GM23248 (cell line): ENCODE data around the gene GPR68. TPM values are rescaled to one million over a fixed set of nuclear protein-coding genes. Genes with fewer than 3 reads are reported as not detected.

Experiments used
- DNase-seq: peaks from one replicate; pipeline ENCODE4 v3.0.0-alpha.2; 2015
- H2AFZ ChIP-seq: fragments of 200-600 bp; sonication (generic); 2 replicates; pipeline ENCODE4 v1.6.1; 2016; ENCODE audit warnings: antibody characterized with exemption
- H3F3A ChIP-seq: fragments of 200-600 bp; sonication (generic); 2 replicates; pipeline ENCODE4 v1.6.1; 2016; ENCODE audit warnings: mild to moderate bottlenecking, antibody characterized with exemption, mixed run types; ENCODE audit not compliant: insufficient read depth
- H3K27ac ChIP-seq: fragments of 200-600 bp; sonication (generic); 2 replicates; pipeline ENCODE4 v1.5.1; 2016; ENCODE audit warnings: mild to moderate bottlenecking
- H3K27me3 ChIP-seq: fragments of 200-600 bp; sonication (generic); replicated peaks from 2 replicates; pipeline ENCODE4 v1.6.1; 2016; ENCODE audit warnings: mild to moderate bottlenecking; ENCODE audit not compliant: insufficient read depth
- H3K36me3 ChIP-seq: fragments of 200-600 bp; sonication (generic); 2 replicates; pipeline ENCODE4 v1.6.1; 2016; ENCODE audit warnings: low read depth, mild to moderate bottlenecking
- H3K4me1 ChIP-seq: fragments of 200-600 bp; sonication (generic); 2 replicates; pipeline ENCODE4 v1.6.1; 2016; ENCODE audit warnings: mild to moderate bottlenecking; ENCODE audit not compliant: insufficient read depth
- H3K4me2 ChIP-seq: fragments of 200-600 bp; sonication (generic); one replicate; pipeline ENCODE4 v1.6.1; 2016; ENCODE audit warnings: mild to moderate bottlenecking; ENCODE audit not compliant: unreplicated experiment
- H3K4me3 ChIP-seq: fragments of 200-600 bp; sonication (generic); 2 replicates; pipeline ENCODE4 v1.5.1; 2016; ENCODE audit warnings: mild to moderate bottlenecking
- H3K79me2 ChIP-seq: fragments of 200-600 bp; sonication (generic); 2 replicates; pipeline ENCODE4 v1.6.1; 2016; ENCODE audit warnings: mild to moderate bottlenecking; ENCODE audit not compliant: insufficient read depth
- H3K9ac ChIP-seq: fragments of 200-600 bp; sonication (generic); 2 replicates; pipeline ENCODE4 v1.6.1; 2016; ENCODE audit warnings: mild to moderate bottlenecking
- H3K9me2 ChIP-seq: fragments of 200-600 bp; sonication (generic); 2 replicates; pipeline ENCODE4 v1.6.1; 2016; ENCODE audit warnings: mixed run types, mild to moderate bottlenecking, moderate library complexity; ENCODE audit not compliant: insufficient read depth
- H3K9me3 ChIP-seq: fragments of 200-600 bp; sonication (generic); one replicate; pipeline ENCODE4 v1.6.1; 2017; ENCODE audit warnings: low read depth
- H4K20me1 ChIP-seq: fragments of 200-600 bp; sonication (generic); 2 replicates; pipeline ENCODE4 v1.6.0; 2016; ENCODE audit not compliant: insufficient read depth
- EZH2 ChIP-seq: fragments of 200-600 bp; sonication (generic); IDR thresholded peaks from 2 replicates; pipeline ENCODE4 v1.6.1; 2018; ENCODE audit warnings: antibody characterized with exemption, mild to moderate bottlenecking; ENCODE audit not compliant: insufficient read depth, poor library complexity, severe bottlenecking
- EZH2phosphoT487 ChIP-seq: fragments of 200-600 bp; sonication (generic); IDR thresholded peaks from 2 replicates; pipeline ENCODE4 v1.6.1; 2018; ENCODE audit warnings: antibody characterized with exemption, moderate library complexity, mild to moderate bottlenecking, low read depth; ENCODE audit not compliant: insufficient read depth
- WGBS, 2 experiments: methylation state at CpG; one replicate each; pipeline ENCODE4 v1.1.6; 2015 to 2017; ENCODE audit warnings: low lambda C conversion rate in 2 of 2, low coverage in 1 of 2; ENCODE audit errors: missing lambda C conversion rate in 2 of 2; 5-methylcytosine and 5-hydroxymethylcytosine counted together
- in situ Hi-C: fragments of 300-500 bp; cut with MboI; formaldehyde crosslinking; loops from 2 replicates; pipeline ENCODE4 v1.15.0; 2020
- polyA plus RNA-seq: library from polyadenylated mRNA; unstranded; fragments of >200 nt; fragmentation: Nextera tagmentation; extraction: Ambion mirVana; gene quantifications from 2 replicates; pipeline ENCODE4 v1.2.1, GENCODE V29; 2016
- total RNA-seq: library from RNA; depleted of rRNA; stranded (reverse); fragments of >200 nt; shearing (Covaris generic); gene quantifications from 2 replicates; pipeline ENCODE4 v1.2.3, GENCODE V29; 2014

Gene GPR68
- total and polyA plus RNA-seq, 2 experiments from 2014 or later, result 5.1 to 8.6 TPM

GRCh38 chr14:91265404-91265803 lies 20.9 kb upstream of the GPR68 start:
- H3F3A ChIP-seq, result no peaks in the 10 kb centered on the region
- no peaks in the 10 kb centered on the region for H3K9me2 ChIP-seq
- H3K9ac ChIP-seq, result no peak overlapping the region
- no peak overlapping the region for H3K4me2 ChIP-seq
- H3K4me3 ChIP-seq, result no peak overlapping the region
- H3K9me3 ChIP-seq, result no peaks in the 10 kb centered on the region
- no peak for DNase-seq
- H2AFZ ChIP-seq, result no peak overlapping the region
- TF ChIP-seq EZH2 (no peak), EZH2phosphoT487 (no peak)
- WGBS, 2 experiments, result 95 to 96% methylated on average over 7 of the region's 7 CpGs
- H3K36me3 ChIP-seq, result no peaks in the 10 kb centered on the region
- in situ Hi-C loops, result no loop called here
- H3K27ac ChIP-seq, result no peak overlapping the region
- peaks cover 8% of the 10 kb centered on the region; the same call in 1 of the 2 replicates for H3K4me1 ChIP-seq
- no peaks in the 10 kb centered on the region for H4K20me1 ChIP-seq
- no peaks in the 10 kb centered on the region for H3K79me2 ChIP-seq
- no peaks in the 10 kb centered on the region for H3K27me3 ChIP-seq

GRCh38 chr14:91264151-91265150 lies 19.9 kb upstream of the GPR68 start:
- peak overlapping the region; percentile 63 for H3K9ac ChIP-seq
- H3K9me3 ChIP-seq, result no peaks in the 10 kb centered on the region
- no peaks in the 10 kb centered on the region for H3K79me2 ChIP-seq
- 25 to 31% methylated on average over 42 to 49 of the region's 69 CpGs for WGBS, 2 experiments
- H3K27ac ChIP-seq, result no peak overlapping the region
- H3K9me2 ChIP-seq, result no peaks in the 10 kb centered on the region
- peak overlapping the region; percentile 53 for H3K4me2 ChIP-seq
- no peaks in the 10 kb centered on the region for H3K27me3 ChIP-seq
- peak; percentile 59 for DNase-seq
- no peaks in the 10 kb centered on the region for H4K20me1 ChIP-seq
- TF ChIP-seq EZH2 (no peak), EZH2phosphoT487 (no peak)
- H2AFZ ChIP-seq, result peak overlapping the region; percentile 79
- in situ Hi-C loops, result no loop called here
- H3K4me3 ChIP-seq, result peak overlapping the region; percentile 70
- peaks cover 4% of the 10 kb centered on the region; the same call in 1 of the 2 replicates for H3K4me1 ChIP-seq
- H3F3A ChIP-seq, result no peaks in the 10 kb centered on the region
- H3K36me3 ChIP-seq, result no peaks in the 10 kb centered on the region

GRCh38 chr14:91263329-91263728 lies 18.8 kb upstream of the GPR68 start:
- DNase-seq, result no peak
- Histone ChIP-seq H3K36me3 (no peaks in the 10 kb centered on the region), H3K9me2 (no peaks in the 10 kb centered on the region), H4K20me1 (no peaks in the 10 kb centered on the region), H3K27me3 (no peaks in the 10 kb centered on the region), H3K27ac (no peak overlapping the region), H3K4me1 (0 out of 2 replicates have a peak, but pooled peaks cover 5% of the 10 kb centered on the region), H3K9me3 (no peaks in the 10 kb centered on the region), H3K4me3 (no peak overlapping the region), H3K4me2 (no peak overlapping the region), H2AFZ (no peak overlapping the region), H3K79me2 (no peaks in the 10 kb centered on the region), H3K9ac (no peak overlapping the region), H3F3A (peaks cover 7% of the 10 kb centered on the region)
- TF ChIP-seq EZH2phosphoT487 (no peak), EZH2 (no peak)
- in situ Hi-C loops, result no loop called here
- WGBS, 2 experiments, result 96 to 100% methylated on average over 2 of the region's 2 CpGs

GRCh38 chr14:91261986-91262549 lies 17.6 kb upstream of the GPR68 start:
- no peak overlapping the region for H3K4me2 ChIP-seq
- no peak for DNase-seq
- no peak for TF ChIP-seq EZH2
- no peak for TF ChIP-seq EZH2phosphoT487
- H3K36me3 ChIP-seq, result no peaks in the 10 kb centered on the region
- no peaks in the 10 kb centered on the region for H3K9me3 ChIP-seq
- in situ Hi-C loops, result no loop called here
- WGBS, 2 experiments, result 91 to 97% methylated on average over 11 of the region's 11 CpGs
- no peak overlapping the region for H3K27ac ChIP-seq
- no peaks in the 10 kb centered on the region for H3K9me2 ChIP-seq
- H3K4me1 ChIP-seq, result peaks cover 11% of the 10 kb centered on the region; the same call in 1 of the 2 replicates
- H2AFZ ChIP-seq, result no peak overlapping the region
- peaks cover 19% of the 10 kb centered on the region for H3F3A ChIP-seq
- H3K9ac ChIP-seq, result no peak overlapping the region
- H4K20me1 ChIP-seq, result no peaks in the 10 kb centered on the region
- no peak overlapping the region for H3K4me3 ChIP-seq
- no peaks in the 10 kb centered on the region for H3K79me2 ChIP-seq
- H3K27me3 ChIP-seq, result no peaks in the 10 kb centered on the region
